HG03064 (cell line): ENCODE results near the gene MRPS23.
"Not testable (repeated sequence)": the region's sequence is repeated elsewhere in the genome, so short reads cannot be mapped to it uniquely, and the experiment has no call there.

Experiments
- ATAC-seq: cut with Tn5 transposase; IDR thresholded peaks from one replicate; pipeline ENCODE4 v1.9.1; 2021; ENCODE audit warnings: low read depth; ENCODE audit not compliant: unreplicated experiment

Gene MRPS23

DNA sequence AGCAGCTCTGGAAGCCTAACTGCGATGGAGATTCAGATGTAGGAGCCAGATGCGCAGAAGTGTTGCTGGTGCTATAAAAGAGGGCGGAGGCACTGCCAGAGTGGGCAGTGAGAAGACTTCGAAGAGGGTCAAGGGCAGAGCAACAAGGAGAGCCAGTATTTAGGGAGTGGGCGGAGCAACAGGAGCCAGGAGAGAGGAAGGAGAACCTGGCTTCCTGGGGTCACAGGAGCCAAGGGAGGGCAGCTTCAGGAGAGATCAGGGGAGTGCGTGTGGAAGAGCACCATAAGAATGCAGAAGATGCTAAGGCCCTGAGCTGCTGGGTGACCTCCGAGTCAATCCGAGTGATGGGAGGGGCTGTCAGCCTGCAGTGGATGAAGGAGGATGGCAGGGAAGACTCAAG lies 14.4 kb upstream of the MRPS23 start:
- no peak for ATAC-seq

DNA sequence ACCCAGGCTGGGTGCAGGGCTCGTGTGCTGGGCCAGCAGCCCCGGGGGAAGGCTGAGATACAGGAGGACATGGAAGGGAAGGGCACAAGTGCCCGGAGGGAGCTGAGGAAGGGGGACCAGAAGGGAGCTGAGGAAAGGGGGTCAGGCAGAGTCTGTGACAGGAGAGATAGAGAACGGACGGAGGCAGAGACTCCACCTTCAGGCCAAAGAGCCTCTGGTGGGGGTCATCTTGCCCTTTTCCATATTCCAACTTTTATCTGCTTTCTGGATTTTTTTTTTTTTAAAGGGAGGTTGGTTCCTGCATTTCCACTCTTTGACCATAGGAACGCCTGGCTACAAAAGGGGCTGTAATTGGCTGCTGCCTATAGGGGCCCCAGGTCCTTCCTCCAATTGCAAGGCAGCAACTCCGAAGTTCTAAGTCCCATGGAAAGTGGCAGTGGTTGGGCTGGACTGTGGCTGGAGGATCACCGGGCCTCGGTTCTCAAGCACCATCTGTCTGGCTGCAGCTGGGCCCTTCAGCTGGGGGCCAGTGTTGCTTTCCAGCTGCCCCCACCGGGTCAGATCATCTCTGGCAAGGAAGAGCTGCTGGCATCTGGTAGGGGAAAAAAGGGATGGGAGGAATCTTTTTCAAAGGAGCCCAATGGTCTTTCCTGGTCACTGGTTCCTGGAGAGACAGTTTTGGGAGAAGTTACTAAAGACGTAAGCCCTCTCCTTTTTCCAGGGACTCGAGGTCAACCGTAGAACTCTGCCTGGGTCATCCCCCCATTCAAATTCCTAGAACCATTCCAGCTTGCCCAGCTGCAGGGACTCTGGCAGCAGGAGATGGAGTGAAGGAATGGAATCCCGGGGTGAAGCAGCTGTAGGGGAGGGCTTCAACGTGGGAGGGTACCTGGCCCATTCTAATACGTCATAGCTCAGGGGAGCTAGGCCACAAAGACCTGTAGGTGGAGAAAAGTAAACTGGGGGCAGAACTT lies 13.1 kb upstream of the MRPS23 start:
- ATAC-seq: no peak

DNA sequence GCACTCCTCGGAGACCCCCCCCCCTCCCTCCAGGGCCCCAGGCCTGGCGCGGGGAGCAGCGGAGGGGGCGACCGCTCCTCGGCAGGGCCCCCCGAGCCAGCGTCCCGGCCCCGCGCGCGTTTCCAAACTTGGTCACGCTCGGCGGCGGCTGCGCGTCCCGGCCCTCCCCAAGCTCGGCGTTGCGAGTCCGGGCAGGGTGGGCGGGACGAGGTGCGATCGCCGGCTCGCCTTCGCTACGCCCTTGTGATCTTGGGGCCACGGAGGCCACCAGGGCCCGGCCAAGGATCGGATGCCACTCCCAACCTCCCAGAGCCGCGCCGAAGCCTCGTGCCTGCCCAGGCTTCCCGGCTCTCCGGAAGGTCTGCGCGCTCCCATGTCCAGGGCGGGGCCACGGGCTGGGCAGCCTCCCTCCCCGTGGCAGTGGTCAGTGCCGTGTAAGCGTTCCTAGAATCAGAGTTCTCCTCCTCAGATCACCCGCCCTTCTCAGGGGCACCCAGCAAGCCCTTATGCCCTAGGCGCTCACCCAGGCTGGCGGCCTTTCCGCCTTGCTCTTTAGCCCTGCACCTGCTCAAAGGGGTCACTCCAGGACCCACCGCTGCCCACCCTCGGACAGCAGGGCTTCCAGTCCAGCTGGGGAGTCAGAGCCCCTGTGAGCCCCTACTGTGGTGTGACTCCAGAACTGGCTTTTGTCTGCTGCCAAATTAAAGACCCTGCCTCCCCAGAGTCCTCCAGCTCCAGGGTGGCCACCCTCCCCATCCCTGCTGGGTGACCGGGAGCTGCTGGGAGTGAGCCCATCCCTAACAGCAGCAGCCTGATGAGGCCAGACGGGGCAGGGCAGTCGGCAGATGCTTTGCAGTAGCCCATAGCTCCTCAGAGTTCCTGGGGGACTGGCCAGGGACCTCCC lies 12.2 kb upstream of the MRPS23 start:
- no peak for ATAC-seq

DNA sequence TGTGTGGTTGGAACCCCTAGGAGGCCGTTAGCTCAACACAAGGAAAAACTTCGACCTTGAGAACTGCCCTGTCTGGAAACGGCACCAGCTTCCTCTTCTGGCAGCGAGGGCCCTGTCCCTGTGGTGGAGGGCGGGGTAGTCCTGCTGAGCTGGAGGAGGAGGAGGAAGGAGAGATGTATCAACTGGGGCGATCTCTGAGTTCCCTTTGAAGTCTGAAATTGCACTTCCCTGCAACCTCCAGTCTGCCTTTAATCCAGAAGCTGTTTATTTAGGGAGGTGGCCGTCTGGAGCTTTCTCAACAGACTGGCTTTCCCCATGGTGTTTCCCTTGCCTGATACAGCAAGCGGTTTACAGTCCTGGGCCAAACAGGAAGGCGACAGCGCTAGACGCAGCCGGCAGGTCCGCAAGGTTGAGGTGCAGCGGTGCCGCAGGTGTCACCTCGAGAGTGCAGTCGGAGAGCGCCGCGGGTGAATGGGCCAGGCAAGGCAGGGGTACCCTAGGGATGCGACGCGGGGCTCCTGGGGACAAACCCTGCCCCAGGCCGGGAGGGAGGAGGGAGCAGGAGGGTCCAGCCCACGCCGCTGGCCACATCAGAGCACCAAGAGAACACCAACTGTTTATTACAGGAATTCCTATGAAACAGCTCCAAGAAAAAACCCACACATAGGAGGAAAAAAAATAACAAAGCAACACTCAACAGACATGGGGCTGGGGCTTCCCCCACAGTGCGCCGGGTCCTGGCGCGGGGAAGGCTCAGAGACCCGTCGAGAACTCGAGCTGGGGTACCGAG lies 11.4 kb upstream of the MRPS23 start:
- no peak for ATAC-seq

DNA sequence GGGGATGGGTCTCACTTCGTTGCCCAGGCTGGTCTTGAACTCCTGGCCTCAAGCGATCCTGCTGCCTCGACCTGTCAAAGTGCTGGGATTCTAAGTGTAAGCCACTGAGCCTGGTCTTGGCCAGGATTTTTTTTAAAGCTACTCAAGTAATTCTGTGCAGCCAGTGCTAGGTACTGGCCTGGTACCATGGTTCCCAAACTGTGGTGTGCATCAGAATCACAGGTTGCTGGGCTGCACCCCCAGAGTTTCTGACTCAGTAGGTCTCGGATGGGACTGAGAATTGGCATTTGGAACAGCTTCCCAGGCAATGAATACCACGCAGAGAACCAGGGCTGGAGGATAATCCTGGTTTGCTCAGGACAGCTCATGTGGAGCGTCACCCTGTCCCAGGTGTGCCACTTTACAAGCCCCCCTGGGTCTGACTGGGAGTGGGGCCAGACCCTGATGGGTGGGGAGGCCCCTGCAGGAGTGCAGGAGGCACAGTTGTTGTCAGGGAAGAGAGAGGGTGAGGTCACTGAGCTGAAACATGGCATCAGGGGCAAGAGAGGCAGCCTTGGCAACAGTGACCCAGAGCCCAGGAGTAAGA lies 10.7 kb upstream of the MRPS23 start:
- ATAC-seq: no peak

DNA sequence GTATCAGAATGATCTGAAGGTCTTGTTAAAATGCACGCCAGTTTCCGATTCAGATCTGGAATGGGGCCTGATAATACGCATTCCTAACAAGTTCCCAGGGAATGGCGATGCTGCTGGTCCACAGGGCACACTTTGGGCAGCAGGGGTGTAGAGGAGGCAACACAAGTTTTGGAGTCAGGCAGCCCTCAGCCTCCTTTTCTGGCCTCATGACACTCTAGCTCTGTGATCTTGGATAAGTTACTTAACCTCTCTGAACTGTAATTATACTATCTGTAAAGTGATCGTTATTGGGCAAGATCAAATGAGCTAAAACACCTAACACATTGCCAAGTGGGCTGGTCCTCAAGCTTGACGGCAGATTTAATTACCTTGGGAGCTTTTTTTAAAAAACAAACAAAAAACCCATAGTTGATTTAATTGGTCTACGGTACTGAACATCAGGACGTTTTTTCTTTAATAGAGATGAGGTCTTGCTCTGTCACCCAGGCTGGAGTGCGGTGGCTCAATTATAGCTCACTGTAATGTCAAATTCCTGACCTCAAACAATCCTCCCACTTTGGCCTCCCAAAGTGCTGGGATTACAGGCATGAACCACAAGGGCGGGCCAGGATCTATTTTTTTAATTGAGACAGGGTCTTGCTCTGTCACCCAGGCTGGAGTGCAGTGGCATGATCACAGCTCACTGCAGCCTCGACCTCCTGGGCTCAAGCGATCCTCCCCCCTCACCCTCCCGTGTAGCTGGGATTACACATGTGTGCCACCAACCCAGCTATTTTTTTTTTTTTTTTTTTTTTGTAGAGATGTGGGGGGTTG lies 10.0 kb upstream of the MRPS23 start:
- ATAC-seq: no peak

DNA sequence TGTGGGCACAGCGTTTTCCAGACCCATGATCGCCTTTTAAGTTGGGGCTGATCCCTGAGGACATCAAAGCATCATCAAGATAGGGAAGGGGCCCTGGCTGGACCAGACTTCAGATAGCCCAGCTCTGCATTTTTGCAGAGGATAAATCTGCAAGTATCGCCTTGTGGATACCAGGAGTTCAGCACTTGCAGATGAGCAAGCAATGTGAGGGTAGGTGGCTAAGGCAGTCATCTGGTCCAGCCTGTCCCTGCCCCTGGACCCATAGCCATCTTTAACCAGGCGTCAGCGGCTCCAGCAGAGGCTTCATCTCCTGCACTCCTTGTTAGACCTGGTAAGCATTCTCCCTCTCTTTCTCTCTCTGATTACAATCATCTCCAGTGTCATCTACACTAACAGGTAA lies 9.0 kb upstream of the MRPS23 start:
- no peak for ATAC-seq

DNA sequence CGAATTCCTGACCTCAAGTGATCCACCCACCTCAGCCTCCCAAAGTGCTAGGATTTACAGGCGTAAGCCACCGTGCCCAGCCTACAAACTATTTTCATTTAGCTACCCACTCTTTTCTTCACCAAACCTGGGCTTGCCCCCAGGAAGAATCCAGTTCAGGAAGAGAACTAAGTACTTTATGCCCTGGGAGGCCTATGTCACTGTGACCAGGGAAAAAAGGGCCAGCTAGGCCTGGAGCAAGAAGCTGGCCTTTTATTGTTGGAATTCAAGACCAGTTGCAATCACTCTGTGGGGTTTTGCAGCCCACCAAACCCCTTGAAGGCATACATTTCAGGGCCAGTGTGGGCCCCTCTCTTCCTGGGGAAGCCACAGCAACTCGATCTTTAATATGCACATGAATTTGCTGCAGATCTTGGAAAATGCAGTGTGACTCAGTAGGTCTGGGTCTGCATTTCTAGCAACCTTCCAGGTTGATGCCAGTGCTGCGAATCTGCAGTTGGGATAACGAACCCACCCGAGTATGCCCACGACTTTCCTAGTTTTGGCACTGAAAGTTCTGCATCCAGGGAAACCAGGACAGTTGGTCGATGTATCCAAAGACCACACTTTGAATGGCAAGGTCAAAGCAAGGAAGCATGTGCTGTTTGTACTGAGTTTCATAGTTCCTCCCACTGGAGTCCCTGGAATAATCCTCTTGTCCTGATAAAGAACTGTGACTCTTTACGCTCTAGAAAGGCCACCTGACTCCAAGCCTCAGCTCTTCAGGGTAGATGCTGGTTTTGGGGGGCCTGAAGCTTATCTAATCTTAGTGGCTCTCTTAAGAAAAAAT lies 7.2 kb upstream of the MRPS23 start:
- no peak for ATAC-seq

DNA sequence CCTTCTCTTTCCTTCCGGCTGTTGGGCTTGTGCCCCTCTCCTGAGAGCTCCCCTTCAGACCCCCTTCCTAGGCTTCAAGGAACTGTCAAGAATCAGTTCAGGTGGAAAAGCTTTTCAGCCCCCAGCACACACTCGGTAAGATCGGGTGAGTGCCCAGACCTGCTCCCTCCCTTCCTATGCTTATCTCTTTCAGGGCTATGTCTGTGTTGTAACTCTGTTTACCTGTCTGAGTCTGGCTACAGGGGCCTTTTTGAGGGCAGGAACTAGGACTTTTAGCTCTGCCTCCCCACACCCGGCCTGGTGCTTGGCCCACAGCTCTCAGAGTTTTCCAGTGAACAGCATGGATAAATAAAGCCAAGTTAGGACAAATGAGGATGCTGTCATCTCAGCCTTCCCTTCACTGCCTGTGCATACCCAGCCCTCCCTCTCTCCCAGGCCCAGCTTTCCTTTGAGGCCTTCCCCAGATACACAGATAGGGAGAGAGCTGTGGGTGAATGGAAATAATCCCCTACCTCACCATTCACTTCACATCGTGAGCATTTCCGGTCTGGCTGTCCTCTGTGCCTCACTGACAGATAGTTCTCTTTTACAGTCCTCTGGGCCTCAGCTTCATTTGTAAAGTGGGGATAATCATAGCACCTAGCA lies 5.7 kb upstream of the MRPS23 start:
- no peak for ATAC-seq

DNA sequence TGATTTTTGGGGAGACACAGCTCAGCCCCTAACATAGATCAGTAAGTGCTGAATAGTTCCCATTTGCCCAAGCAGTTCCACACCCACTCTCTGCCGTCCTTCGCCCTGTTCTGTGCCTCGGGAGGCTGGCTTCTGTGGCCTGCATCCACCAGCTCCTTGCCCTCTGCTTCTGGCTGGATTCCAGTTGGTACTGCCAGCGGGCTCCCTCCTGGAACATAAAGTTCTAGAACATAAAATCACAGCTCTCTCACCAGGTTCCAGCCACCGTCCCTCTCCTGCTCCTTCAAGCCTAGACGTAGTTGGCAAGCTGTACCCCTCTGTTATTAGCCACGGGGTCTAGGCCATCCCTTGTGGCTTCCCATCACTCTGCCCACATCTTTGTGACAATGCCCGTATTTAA lies 3.9 kb upstream of the MRPS23 start:
- ATAC-seq: no peak

DNA sequence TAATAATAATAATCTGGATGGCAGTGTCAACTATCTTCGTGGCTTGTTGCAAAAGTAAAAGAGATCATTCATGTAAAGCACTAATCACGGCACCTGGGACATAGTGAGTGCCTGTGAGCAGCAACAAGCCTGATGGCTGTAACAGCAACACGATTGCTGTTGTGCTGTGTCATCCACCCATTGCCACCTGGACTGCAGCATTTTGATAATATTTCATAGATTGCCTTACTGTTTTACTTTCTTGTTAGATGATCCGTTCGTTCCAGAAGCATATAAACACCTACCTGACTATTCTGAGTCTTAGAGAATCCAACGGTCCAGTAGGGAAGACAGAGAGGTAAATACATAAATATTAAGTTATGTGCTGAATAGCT lies 3.1 kb upstream of the MRPS23 start:
- ATAC-seq: no peak

DNA sequence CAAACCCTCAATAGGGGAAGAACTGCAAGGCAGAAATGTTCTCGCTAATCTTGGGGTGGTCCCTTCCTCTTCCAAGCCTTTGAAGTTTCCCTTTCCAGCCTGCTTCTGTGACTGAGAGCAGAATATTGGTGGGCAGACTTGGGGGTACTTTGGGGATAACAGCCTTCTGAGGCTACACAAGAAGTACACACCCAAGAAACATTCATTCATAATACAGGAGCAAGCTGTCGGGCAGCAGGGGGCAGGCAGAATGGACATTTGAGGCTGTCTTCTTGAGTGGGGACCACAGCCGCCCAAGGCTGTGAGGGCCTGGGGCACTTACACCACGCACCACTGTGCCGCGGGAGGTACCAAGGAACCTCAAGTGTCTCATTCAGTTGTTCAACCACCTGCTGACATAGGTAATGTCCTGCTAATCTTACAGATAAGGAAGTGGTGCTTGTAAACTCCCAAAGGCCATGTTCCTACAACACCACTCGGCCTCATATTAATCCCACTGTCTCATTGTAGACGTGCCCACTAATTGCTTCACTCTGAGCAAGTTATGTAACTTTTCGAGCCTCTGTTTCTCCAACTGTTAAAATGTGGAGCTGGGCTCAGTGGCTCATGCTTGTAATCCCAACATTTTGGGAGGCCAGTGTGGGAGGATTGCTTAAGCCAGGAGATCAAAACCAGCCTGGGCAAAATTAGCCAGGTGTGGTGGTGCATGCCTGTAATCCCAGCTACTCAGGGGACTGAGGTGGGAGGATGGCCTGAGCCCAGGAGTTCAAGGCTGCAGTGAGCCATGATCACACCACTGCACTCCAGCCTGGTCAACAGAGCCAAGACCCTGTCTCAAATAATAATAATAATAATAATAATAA lies 2.5 kb upstream of the MRPS23 start:
- ATAC-seq: no peak

DNA sequence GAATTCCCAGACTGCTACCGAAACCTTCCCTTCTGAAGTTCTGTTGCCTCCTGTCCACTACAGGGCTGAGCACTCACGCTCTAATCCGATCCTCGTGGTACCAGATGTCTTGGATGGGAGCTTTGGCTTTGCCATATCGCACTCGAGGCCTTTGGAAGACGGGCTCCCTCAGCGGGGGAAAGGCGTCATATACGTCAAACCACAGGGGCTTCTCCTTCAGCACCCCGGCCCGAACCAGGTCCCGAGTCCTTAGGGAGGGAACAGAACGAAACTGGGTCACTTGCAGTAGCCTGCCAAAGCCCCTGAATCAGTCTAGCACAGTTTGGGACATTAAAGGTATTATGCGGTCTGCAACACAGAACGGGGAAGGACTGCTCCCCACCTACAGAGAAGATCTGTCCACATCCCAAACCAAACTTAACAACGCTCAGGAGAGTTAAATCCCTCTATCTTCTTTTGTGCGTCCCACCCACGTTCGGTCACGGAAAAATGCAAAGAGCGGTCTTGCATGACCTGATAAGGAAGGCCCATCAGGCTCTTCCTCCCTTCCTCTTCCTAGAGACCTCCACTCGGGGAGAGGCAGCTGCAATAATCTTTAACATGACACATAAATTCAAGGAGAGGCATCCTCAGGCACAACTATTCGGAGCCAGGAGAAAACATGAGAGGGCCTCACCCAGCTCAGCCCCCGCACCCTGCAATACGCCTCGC lies 526 bp downstream of the MRPS23 start:
- ATAC-seq: peak; percentile 4

DNA sequence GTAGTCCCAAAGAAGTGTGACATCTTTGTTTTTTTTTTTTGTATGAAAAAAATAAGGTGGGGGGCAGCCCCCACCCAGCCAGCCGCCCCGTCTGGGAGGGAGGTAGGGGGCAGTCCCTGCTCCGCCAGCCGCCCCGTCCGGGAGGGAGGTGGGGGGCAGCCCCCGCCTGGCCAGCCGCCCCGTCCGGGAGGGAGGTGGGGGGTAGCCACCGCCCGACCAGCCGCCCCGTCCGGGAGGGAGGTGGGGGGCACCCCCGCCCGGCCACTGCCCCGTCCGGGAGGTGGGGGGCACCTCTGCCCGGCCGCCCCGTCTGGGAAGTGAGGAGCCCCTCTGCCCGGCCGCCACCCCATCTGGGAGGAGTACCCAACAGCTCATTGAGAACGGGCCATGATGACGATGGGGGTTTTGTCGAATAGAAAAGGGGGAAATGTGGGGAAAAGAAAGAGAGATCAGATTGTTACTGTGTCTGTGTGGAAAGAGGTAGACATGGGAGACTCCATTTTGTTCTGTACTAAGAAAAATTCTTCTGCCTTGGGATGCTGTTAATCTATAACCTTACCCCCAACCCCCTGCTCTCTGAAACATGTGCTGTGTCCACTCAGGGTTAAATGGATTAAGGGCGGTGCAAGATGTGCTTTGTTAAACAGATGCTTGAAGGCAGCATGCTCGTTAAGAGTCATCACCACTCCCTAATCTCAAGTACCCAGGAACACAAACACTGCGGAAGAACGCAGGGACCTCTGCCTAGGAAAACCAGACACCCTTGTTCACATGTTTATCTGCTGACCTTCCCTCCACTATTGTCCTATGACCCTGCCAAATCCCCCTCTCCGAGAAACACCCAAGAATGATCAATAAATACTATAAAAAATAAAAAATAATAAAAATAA lies 3.5 kb downstream of the MRPS23 start:
- not testable (repeated sequence) for ATAC-seq

DNA sequence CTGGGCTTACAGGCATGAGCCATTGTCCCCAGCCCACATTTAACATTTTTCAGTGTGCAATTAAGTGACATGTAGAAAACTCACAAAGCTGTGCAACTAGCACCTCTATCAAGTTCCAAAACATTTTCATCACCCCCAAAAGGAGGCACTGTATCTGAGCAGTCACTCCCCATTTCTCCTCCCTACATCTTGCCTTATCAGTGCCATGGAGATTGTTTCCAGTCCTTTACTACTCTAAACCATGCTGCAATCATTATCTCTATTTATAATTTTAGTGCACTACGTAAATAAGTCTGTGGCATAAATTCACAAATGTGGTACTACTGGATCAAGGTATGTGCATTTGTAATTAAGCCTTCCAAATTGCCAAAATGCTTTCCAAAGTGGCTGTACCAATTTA lies 7.6 kb downstream of the MRPS23 start:
- ATAC-seq: no peak

DNA sequence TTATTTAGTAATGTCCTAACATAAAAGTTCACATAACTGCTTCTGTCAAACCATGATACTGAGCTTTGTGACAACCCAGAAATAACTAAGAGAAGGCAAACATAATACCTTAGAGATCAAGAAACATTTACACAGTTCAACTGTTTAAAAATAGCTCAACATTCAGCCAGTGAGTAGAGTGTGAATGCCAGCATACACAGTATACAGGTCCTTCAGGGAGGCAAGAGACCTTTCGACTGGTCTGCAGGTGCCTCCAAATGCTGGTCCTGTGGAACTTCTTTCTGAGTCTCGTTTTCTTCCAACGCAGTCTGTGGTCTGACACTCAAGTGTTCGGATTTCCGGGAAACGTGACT lies 10.3 kb downstream of the MRPS23 start:
- ATAC-seq: no peak
